LoVo (cell line): ENCODE results near the gene MTAP.

Source experiments
- DNase-seq: peaks from one replicate; pipeline ENCODE4 v3.0.0-alpha.2; 2016; ENCODE audit warnings: low spot score

The MTAP gene

GRCh38 chr9:21804791-21805190 is 2.4 kb downstream of the MTAP start:
- no peak for DNase-seq

- DNase-seq, result no peak
These were observed 4.2 kb downstream of the MTAP start for GRCh38 chr9:21806644-21807043.

- DNase-seq, result no peak
These were observed 8.0 kb downstream of the MTAP start for GRCh38 chr9:21810388-21810787.

- no peak for DNase-seq
These were observed 8.4 kb downstream of the MTAP start for GRCh38 chr9:21810881-21811280.

GRCh38 chr9:21811914-21812313 is 9.5 kb downstream of the MTAP start:
- DNase-seq, result no peak

- no peak for DNase-seq
These were observed 10.0 kb downstream of the MTAP start for GRCh38 chr9:21812415-21812814.

GRCh38 chr9:21812946-21813568 is 10.6 kb downstream of the MTAP start:
- peak; percentile 67 for DNase-seq

- peak; percentile 74 for DNase-seq
These were observed 11.4 kb downstream of the MTAP start for GRCh38 chr9:21813575-21814473.

GRCh38 chr9:21815643-21816042 is 13.2 kb downstream of the MTAP start:
- no peak for DNase-seq

GRCh38 chr9:21817176-21817575 is 14.7 kb downstream of the MTAP start:
- DNase-seq, result no peak

GRCh38 chr9:21825637-21826036 is 23.2 kb downstream of the MTAP start:
- DNase-seq, result no peak

GRCh38 chr9:21828853-21829410 is 26.5 kb downstream of the MTAP start:
- no peak for DNase-seq

GRCh38 chr9:21830589-21830988 is 28.2 kb downstream of the MTAP start:
- no peak for DNase-seq

- no peak for DNase-seq
These were observed 29.5 kb downstream of the MTAP start for GRCh38 chr9:21831841-21832509.

- no peak for DNase-seq
These were observed 30.8 kb downstream of the MTAP start for GRCh38 chr9:21833090-21833801.

- no peak for DNase-seq
These were observed 32.7 kb downstream of the MTAP start for GRCh38 chr9:21835121-21835520.

GRCh38 chr9:21836437-21837161 is 34.2 kb downstream of the MTAP start:
- DNase-seq, result peak; percentile 70

- no peak for DNase-seq
These were observed 35.1 kb downstream of the MTAP start for GRCh38 chr9:21837501-21837900.

GRCh38 chr9:21840647-21841046 is 38.2 kb downstream of the MTAP start:
- DNase-seq, result no peak

- DNase-seq, result no peak
These were observed 38.7 kb downstream of the MTAP start for GRCh38 chr9:21841133-21841532.

- no peak for DNase-seq
These were observed 46.2 kb downstream of the MTAP start for GRCh38 chr9:21848615-21849014.
